GM12801 (cell line): ENCODE measurements around the gene SLC3A2.

ENCODE experiments used
- TF ChIP-seq, protein P1 (sequence below): IDR thresholded peaks from one replicate; pipeline ENCODE4 v1.5.1; 2011; ENCODE audit warnings: control low read depth; ENCODE audit not compliant: insufficient read length; ENCODE audit errors: extremely low read depth

Gene SLC3A2

DNA sequence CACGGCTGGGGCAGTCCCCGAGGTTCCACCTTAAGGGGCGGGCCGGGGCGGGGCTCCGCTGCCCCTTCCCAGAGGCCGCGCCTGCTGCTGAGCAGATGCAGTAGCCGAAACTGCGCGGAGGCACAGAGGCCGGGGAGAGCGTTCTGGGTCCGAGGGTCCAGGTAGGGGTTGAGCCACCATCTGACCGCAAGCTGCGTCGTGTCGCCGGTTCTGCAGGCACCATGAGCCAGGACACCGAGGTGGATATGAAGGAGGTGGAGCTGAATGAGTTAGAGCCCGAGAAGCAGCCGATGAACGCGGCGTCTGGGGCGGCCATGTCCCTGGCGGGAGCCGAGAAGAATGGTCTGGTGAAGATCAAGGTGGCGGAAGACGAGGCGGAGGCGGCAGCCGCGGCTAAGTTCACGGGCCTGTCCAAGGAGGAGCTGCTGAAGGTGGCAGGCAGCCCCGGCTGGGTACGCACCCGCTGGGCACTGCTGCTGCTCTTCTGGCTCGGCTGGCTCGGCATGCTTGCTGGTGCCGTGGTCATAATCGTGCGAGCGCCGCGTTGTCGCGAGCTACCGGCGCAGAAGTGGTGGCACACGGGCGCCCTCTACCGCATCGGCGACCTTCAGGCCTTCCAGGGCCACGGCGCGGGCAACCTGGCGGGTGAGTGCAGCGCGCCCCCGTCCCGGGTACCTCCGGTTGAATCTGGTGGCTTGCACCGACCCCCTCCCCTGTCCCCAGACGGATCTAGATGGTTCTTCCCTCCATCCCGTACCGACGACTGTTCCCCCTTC is at the start of gene SLC3A2:
SLC3A2 (plus strand) TSS at position 94 of the 776 bp plus-strand sequence; CDS start at position 222, 128 bp downstream.
- TF ChIP-seq, protein P1, sequence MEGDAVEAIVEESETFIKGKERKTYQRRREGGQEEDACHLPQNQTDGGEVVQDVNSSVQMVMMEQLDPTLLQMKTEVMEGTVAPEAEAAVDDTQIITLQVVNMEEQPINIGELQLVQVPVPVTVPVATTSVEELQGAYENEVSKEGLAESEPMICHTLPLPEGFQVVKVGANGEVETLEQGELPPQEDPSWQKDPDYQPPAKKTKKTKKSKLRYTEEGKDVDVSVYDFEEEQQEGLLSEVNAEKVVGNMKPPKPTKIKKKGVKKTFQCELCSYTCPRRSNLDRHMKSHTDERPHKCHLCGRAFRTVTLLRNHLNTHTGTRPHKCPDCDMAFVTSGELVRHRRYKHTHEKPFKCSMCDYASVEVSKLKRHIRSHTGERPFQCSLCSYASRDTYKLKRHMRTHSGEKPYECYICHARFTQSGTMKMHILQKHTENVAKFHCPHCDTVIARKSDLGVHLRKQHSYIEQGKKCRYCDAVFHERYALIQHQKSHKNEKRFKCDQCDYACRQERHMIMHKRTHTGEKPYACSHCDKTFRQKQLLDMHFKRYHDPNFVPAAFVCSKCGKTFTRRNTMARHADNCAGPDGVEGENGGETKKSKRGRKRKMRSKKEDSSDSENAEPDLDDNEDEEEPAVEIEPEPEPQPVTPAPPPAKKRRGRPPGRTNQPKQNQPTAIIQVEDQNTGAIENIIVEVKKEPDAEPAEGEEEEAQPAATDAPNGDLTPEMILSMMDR, result no peak

DNA sequence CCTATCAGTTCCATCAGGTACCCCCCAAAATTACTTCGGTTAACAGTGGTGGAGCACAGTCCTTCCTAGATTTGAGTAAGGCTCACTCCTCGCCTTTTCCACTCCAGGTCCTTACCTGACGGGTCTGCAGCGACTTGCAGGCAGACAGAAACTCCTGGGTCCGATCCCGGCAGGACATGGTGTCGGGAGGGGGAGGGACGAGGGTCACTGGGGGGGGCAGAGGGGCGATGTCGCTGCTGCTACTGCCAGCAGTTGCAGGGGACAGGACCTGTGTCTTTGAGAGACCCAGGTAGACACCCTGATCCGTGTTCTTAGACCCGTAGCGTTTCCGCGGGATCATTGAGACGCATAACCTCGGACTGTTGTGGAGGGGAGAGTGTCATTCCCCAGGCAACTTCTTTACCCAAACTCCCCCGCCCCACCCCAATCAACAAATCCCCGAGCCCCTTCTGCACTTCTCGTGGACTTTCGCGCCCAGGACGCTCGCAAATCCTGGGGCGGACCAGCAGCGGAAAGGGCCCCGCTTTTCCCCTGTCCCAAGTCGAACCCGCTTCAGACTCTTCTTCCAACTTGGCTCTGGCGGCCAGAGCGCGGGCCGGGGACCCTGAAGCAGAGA is 49.7 kb upstream of the SLC3A2 start:
- TF ChIP-seq, protein P1, result no peak

DNA sequence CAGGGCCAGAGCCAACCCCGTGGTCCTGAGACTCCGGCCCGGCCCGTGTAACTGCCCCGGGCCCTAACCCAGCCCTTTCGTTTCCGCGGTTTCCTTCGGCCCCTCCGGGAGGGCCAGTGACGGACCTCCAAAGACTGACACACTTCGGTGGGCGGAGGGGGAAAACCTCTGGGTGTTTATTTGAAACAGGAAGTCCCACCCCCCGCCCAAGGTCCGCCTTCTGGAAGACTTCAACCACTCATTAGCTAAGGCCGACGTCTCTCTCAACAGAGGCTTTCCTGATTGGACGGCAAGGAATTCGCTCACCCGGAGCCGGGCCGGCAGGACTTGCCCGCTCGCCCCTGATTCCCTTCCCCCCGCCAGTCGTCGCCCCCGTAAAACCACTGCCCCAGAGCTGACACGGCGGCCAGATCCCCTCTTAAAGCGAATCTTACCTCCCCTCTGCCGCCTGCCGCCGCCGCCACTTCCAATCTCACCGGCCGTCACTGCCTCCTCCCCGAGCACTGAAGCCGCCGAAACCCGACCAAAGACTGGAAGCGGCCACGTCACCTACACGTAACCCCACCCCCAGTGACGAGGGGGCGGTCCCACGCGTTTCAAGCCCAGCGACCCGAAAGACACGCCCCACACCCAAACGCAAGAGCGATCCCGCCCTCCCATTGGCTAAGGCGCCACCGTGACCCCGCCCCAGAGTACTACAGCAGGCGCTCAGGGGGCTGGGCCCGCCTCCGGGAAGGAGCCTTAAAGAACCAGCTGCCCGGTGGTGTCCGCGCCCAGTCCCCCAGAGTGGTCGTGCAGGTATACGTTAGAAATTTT is 49.0 kb upstream of the SLC3A2 start, which contains the start of gene STX5:
STX5 (minus strand) TSS at position 532 of the 816 bp plus-strand sequence. CDS start 808 bp downstream, outside the sequence.
- TF ChIP-seq, protein P1, result no peak

DNA sequence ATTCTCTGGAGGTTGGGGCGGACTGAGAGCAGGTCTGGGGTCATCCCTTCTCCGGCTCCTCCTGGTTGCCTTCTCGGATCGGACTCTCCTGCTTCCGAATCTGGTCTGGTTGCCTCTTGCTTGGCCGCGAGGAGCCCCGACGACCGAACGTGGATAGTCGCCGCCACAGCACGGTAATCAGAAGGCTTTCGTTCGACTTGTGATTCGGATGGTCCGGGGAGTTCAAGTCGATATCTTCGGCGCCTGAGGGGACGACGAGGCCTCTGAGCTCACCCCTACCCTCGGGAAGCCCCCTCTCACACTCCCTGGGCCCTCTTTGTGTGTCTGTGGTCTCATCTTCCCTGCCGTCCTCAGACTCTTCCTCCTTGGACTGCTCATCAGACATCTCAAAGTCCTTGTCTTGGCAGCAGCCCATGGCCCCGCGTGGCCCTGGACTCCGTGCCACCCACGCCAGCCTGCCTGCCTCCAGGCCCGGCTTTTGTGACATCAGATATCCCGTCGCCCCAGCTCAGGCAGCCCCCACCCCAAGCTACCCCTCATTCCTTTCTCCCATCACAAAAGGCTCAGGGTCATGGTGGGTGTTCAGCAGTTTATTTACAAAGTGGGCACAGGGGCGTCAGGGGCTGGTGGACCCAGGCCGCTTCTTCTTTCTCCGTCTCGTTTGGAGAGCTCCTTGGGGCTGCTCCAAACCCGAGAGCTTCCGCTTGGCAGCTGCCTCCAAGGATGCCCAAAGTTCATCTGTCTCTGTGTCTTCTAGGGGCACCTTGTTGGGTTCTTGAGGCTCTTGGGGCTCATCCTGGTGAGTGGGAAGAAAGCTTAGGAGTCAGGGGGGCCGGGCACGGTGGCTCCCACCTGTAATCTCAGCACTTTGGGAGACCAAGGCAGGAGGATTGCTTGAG is 48.1 kb upstream of the SLC3A2 start, which contains the start of gene TEX54:
TEX54 (minus strand) TSS at position 506 of the 899 bp plus-strand sequence.
- TF ChIP-seq, protein P1, result no peak

DNA sequence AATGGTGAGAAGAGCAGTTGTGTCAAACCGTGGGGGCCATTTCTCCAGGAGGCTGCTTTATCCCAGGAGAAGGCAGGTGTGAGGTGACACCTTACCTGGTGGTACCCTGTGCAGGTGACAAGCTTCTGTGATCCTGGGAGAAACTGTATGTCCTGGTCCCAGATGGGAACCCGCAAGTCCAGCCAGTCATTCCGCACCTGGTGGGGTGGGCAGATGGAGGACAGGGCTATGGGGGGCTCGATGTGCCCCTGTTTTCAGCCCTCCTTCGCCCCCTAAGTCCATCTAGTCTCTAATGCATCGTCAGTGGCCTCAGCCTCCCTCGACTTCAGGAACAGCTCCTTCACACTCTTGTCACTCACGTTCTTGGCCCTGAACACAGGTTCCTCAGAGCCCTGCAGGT is 45.4 kb upstream of the SLC3A2 start:
- TF ChIP-seq, protein P1, result no peak

DNA sequence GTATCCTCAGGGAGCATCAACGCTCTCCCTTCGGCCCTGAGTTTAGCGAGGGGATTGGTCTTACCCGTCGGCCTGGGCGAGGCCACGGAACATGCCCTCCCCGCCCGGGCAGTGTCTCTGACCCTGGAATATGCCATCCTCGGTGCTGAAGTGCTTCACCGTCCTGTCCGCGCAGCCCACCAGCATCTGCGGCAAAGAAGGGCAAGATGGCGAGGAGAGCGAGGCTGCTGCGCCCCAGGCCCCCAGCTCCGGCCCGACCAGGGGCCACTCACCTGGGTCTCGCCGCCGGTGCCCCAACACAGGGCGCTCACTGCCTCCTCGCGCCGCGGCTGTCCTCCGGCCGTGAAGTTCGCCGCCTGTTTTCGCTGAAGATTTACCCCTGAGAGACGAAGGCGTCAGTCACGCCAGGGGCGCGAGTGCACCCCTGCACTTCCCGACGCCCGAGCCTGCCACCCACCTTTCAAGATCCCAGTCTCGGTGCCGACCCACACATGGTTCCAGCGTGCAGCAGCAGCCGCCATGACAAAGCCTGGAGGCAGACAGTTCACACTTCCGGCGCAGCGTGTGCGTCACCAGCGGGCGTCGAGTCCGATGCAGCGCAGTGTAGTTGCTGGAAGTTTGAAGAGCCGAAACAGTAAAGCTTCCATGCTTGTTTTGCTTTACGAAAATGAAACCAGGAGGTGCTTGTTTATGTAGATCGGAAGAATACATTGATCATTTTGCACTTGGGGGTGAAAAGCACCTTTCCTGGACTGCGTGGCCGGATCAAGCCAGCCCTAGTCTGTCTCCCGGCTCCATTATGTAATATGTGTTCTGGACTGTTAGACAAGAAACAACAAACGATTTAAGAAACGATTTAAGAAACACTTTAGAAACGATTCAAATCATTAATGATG is 41.4 kb upstream of the SLC3A2 start, which contains the start of gene WDR74:
WDR74 (minus strand) TSS at position 541 of the 896 bp plus-strand sequence; CDS start at position 521, 20 bp downstream.
- TF ChIP-seq, protein P1, result no peak
